NCI-H128 (cell line): ENCODE results near the gene CRYBB1.

Source experiments
- DNase-seq: peaks from one replicate; lab custom pipeline; 2025; ENCODE audit not compliant: unreplicated experiment; lab: John Stamatoyannopoulos, UW

The CRYBB1 gene

GRCh38 chr22:26581633-26582168, 36.1 kb downstream of the CRYBB1 start:
- DNase-seq = no peak

GRCh38 chr22:26581026-26581425, 36.8 kb downstream of the CRYBB1 start:
- DNase-seq = no peak

- DNase-seq = no peak
Observed at GRCh38 chr22:26580240-26580962, 37.4 kb downstream of the CRYBB1 start.

- no peak for DNase-seq
Observed at GRCh38 chr22:26579331-26579886, 38.4 kb downstream of the CRYBB1 start.

GRCh38 chr22:26577081-26577480, 40.7 kb downstream of the CRYBB1 start:
- no peak for DNase-seq

GRCh38 chr22:26576026-26576680, 41.7 kb downstream of the CRYBB1 start:
- DNase-seq = no peak

GRCh38 chr22:26574001-26574723, 43.7 kb downstream of the CRYBB1 start:
- DNase-seq = no peak

GRCh38 chr22:26573026-26573662, 44.7 kb downstream of the CRYBB1 start:
- no peak for DNase-seq

GRCh38 chr22:26570864-26571525, 46.8 kb downstream of the CRYBB1 start:
- no peak for DNase-seq

GRCh38 chr22:26570115-26570514, 47.7 kb downstream of the CRYBB1 start:
- DNase-seq = no peak

- no peak for DNase-seq
Observed at GRCh38 chr22:26568207-26568706, 49.6 kb downstream of the CRYBB1 start.

- no peak for DNase-seq
Observed at GRCh38 chr22:26567610-26568009, 50.2 kb downstream of the CRYBB1 start.

- no peak for DNase-seq
Observed at GRCh38 chr22:26566994-26567393, 50.8 kb downstream of the CRYBB1 start.

- no peak for DNase-seq
Observed at GRCh38 chr22:26565889-26566288, 51.9 kb downstream of the CRYBB1 start.

GRCh38 chr22:26565181-26565580, 52.6 kb downstream of the CRYBB1 start:
- DNase-seq = no peak

GRCh38 chr22:26564672-26565071, 53.2 kb downstream of the CRYBB1 start:
- no peak for DNase-seq

- no peak for DNase-seq
Observed at GRCh38 chr22:26564181-26564580, 53.6 kb downstream of the CRYBB1 start.

- DNase-seq = no peak
Observed at GRCh38 chr22:26563022-26563421, 54.8 kb downstream of the CRYBB1 start.

GRCh38 chr22:26561756-26562417, 55.9 kb downstream of the CRYBB1 start:
- DNase-seq = no peak
